ENCODE results near the gene LETM1. TPM values are rescaled to one million over a fixed set of nuclear protein-coding genes. Genes with fewer than 3 reads are reported as not detected.

Gene LETM1
- total and polyA plus RNA-seq, 2 of the 8 experiments (the other 6 are each of a cell fraction or from before 2014, with no cell fraction given): 19.8 to 50.1 TPM

- TF ChIP-seq HDAC2 (IDR thresholded peaks at IDR 0.05; ENCODE audit: borderline replicate concordance in 1 of 2, low read depth in 2 of 2, low read length in 2 of 2): 0 out of 4 replicates have a peak, but pooled peaks of 1 of the 2 experiments have one; percentile 46
- no peak for TF ChIP-seq KDM4A (IDR thresholded peaks at IDR 0.05; ENCODE audit: low read depth, low read length, severe bottlenecking)
- peak in 1 of 2 experiments; percentile 36; a peak in 1 of 3 replicates for TF ChIP-seq POLR2A (IDR thresholded peaks at IDR 0.05; ENCODE audit: control extremely low read depth in 1 of 2, low read depth in 2 of 2, low read length in 2 of 2)
- TF ChIP-seq TEAD4 (IDR thresholded peaks at IDR 0.05; ENCODE audit: low read depth, low read length): no peak
- no peak for TF ChIP-seq TCF12 (IDR thresholded peaks at IDR 0.05; ENCODE audit: low read depth, low read length)
- TF ChIP-seq TAF7 (optimal IDR thresholded peaks at IDR 0.05; ENCODE audit: borderline replicate concordance, low read depth, low read length): no peak
- no peak for TF ChIP-seq BACH1 (IDR thresholded peaks at IDR 0.05; ENCODE audit: low read length)
- TF ChIP-seq SUZ12 (IDR thresholded peaks at IDR 0.05; ENCODE audit: low read length): no peak
- no peak for TF ChIP-seq ZNF274 (IDR thresholded peaks at IDR 0.05; ENCODE audit: borderline replicate concordance, extremely low read depth, low read length)
- TF ChIP-seq BRCA1 (IDR thresholded peaks at IDR 0.05; ENCODE audit: low read depth, low read length): no peak
- TF ChIP-seq RBBP5 (IDR thresholded peaks at IDR 0.05; ENCODE audit: borderline replicate concordance, low read depth, low read length): no peak
- TF ChIP-seq SP4 (IDR thresholded peaks at IDR 0.05; ENCODE audit: low read length): no peak
- no peak for TF ChIP-seq CREB1 (IDR thresholded peaks at IDR 0.05)
- no peak for TF ChIP-seq ASH2L (IDR thresholded peaks at IDR 0.05; ENCODE audit: low read length)
- TF ChIP-seq, protein P1, sequence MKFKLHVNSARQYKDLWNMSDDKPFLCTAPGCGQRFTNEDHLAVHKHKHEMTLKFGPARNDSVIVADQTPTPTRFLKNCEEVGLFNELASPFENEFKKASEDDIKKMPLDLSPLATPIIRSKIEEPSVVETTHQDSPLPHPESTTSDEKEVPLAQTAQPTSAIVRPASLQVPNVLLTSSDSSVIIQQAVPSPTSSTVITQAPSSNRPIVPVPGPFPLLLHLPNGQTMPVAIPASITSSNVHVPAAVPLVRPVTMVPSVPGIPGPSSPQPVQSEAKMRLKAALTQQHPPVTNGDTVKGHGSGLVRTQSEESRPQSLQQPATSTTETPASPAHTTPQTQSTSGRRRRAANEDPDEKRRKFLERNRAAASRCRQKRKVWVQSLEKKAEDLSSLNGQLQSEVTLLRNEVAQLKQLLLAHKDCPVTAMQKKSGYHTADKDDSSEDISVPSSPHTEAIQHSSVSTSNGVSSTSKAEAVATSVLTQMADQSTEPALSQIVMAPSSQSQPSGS (IDR thresholded peaks at IDR 0.05; ENCODE audit: low read length): peak; percentile 37; the same call in 1 of the 2 replicates
- TF ChIP-seq CEBPB (IDR thresholded peaks at IDR 0.05; ENCODE audit: low read depth, low read length): no peak
- no peak for TF ChIP-seq FOSL1 (IDR thresholded peaks at IDR 0.05; ENCODE audit: insufficient read depth, low read depth, low read length)
These were observed 46.0 kb downstream of the LETM1 start (continued) for GRCh38 chr4:1809754-1810502.
